Measurements from ENCODE around the gene RPL41.
"Not testable (repeated sequence)": the region's sequence is repeated elsewhere in the genome, so short reads cannot be mapped to it uniquely, and the experiment has no call there.

DNA sequence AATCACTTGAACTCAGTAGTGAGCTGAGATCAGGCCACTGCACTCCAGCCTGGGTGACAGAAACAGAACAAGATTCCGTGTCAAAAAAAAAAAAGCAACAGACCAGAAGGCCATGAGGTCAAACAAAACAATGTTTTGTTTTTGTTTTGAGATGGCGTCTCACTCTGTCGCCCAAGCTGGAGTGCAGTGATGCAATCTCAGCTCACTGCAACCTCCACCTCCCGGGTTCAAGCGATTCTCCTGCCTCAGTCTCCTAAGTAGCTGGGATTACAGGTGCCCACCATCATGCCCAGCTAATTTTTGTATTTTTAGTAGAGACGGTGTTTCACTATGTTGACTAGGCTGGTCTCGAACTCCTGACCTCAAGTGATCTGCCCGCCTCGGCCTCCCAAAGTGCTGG lies 38.5 kb upstream of the RPL41 start:
- TF ChIP-seq, protein P1, sequence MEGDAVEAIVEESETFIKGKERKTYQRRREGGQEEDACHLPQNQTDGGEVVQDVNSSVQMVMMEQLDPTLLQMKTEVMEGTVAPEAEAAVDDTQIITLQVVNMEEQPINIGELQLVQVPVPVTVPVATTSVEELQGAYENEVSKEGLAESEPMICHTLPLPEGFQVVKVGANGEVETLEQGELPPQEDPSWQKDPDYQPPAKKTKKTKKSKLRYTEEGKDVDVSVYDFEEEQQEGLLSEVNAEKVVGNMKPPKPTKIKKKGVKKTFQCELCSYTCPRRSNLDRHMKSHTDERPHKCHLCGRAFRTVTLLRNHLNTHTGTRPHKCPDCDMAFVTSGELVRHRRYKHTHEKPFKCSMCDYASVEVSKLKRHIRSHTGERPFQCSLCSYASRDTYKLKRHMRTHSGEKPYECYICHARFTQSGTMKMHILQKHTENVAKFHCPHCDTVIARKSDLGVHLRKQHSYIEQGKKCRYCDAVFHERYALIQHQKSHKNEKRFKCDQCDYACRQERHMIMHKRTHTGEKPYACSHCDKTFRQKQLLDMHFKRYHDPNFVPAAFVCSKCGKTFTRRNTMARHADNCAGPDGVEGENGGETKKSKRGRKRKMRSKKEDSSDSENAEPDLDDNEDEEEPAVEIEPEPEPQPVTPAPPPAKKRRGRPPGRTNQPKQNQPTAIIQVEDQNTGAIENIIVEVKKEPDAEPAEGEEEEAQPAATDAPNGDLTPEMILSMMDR (IDR thresholded peaks at IDR 0.05) = not testable (repeated sequence)
- not testable (repeated sequence) for TF ChIP-seq POLR2A (IDR thresholded peaks at IDR 0.05)
